ENCODE results near the gene EHMT1. TPM values are rescaled to one million over a fixed set of nuclear protein-coding genes. Genes with fewer than 3 reads are reported as not detected.

EHMT1 gene
- total and polyA plus RNA-seq, 2 donors (not counting 1 experiment from before 2014, with no cell fraction given): 101 to 394 TPM

DNA sequence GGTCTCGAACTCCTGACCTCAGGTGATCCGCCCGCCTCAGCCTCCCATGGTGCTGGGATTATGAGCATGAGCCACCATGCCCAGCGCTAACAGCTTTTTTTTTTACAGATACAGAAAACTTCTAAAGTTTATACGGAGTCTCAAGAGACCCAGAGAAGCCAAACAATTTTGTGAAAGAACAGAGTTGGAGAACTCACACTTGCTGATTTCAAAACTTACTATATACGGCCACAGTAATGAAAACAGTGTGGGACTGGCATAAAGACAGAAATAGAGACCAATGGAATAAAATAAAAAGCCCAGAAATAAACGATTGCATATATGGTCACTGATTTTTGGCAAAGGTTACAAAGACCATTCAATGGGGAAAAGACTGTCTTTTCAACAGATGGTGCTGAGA is 173.1 kb downstream of the EHMT1 start:
- WGBS (ENCODE audit: insufficient coverage): 100% methylated on average over 4 of the region's 7 CpGs
- H4K20me1 ChIP-seq (ENCODE audit: control insufficient read depth, insufficient read depth, low read length, poor library complexity, severe bottlenecking): peaks cover 19% of the 10 kb centered on the region
- no peak overlapping the region for H3K9ac ChIP-seq (ENCODE audit: low read length)
- POLR2A ChIA-PET: no interaction called here
- H3K4me1 Mint-ChIP-seq: peaks cover 10% of the 10 kb centered on the region
- DNase-seq: no peak
- H3K9me3 ChIP-seq (ENCODE audit: control extremely low read depth in 1 of 3, control insufficient read depth in 2 of 3, insufficient read depth in 1 of 3, low read length in 2 of 3): peaks cover 0 to 11% (median 0%) of the 10 kb centered on the region in 3 donors
- H3K27me3 Mint-ChIP-seq: no peaks in the 10 kb centered on the region
- H3K27ac ChIP-seq (ENCODE audit: low read length in 2 of 2): no peak overlapping the region
- peaks cover 12 to 67% of the 10 kb centered on the region in 2 experiments for H3K36me3 ChIP-seq (replicated peaks in 1 of 2; ENCODE audit: control extremely low read depth in 1 of 2, control insufficient read depth in 1 of 2, extremely low read depth in 1 of 2, insufficient read depth in 2 of 2, low read length in 1 of 2)
- H3K4me3 Mint-ChIP-seq: no peak overlapping the region
- no peak overlapping the region for H2AFZ ChIP-seq (ENCODE audit: insufficient read depth, low read depth, low read length, poor library complexity, severe bottlenecking)
- H3K4me1 ChIP-seq (ENCODE audit: control insufficient read depth in 2 of 2, insufficient read depth in 2 of 2, low read length in 2 of 2): peaks cover 0 to 3% of the 10 kb centered on the region in 2 donors
- CTCF ChIA-PET: no interaction called here
- no peak overlapping the region for H3K4me2 ChIP-seq (replicated peaks; ENCODE audit: low read depth, low read length, poor library complexity, severe bottlenecking)
- ATAC-seq (ENCODE audit: low read depth): no peak
- TF ChIP-seq, protein P1, sequence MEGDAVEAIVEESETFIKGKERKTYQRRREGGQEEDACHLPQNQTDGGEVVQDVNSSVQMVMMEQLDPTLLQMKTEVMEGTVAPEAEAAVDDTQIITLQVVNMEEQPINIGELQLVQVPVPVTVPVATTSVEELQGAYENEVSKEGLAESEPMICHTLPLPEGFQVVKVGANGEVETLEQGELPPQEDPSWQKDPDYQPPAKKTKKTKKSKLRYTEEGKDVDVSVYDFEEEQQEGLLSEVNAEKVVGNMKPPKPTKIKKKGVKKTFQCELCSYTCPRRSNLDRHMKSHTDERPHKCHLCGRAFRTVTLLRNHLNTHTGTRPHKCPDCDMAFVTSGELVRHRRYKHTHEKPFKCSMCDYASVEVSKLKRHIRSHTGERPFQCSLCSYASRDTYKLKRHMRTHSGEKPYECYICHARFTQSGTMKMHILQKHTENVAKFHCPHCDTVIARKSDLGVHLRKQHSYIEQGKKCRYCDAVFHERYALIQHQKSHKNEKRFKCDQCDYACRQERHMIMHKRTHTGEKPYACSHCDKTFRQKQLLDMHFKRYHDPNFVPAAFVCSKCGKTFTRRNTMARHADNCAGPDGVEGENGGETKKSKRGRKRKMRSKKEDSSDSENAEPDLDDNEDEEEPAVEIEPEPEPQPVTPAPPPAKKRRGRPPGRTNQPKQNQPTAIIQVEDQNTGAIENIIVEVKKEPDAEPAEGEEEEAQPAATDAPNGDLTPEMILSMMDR (IDR thresholded peaks at IDR 0.05): no peak
- TF ChIP-seq EZH2 (IDR thresholded peaks at IDR 0.05; ENCODE audit: borderline replicate concordance, insufficient read depth, low read depth, low read length, poor library complexity, severe bottlenecking): no peak
- no peaks in the 10 kb centered on the region for H3K9me3 Mint-ChIP-seq (ENCODE audit: insufficient read depth)
- no peaks in the 10 kb centered on the region for H3K27me3 ChIP-seq (replicated peaks in 1 of 4; ENCODE audit: control extremely low read depth in 1 of 4, control insufficient read depth in 3 of 4, insufficient read depth in 4 of 4, low read length in 3 of 4)
- H3K79me2 ChIP-seq (ENCODE audit: control insufficient read depth, insufficient read depth, low read length): peaks cover 12% of the 10 kb centered on the region
- intact Hi-C loops (cut with micrococcal nuclease): no loop called here
- H3K27ac Mint-ChIP-seq: no peak overlapping the region
- H3K4me3 ChIP-seq (ENCODE audit: control extremely low read depth in 1 of 5, extremely low read depth in 1 of 5, insufficient read depth in 1 of 5, low read depth in 2 of 5, low read length in 4 of 5): no peak overlapping the region

DNA sequence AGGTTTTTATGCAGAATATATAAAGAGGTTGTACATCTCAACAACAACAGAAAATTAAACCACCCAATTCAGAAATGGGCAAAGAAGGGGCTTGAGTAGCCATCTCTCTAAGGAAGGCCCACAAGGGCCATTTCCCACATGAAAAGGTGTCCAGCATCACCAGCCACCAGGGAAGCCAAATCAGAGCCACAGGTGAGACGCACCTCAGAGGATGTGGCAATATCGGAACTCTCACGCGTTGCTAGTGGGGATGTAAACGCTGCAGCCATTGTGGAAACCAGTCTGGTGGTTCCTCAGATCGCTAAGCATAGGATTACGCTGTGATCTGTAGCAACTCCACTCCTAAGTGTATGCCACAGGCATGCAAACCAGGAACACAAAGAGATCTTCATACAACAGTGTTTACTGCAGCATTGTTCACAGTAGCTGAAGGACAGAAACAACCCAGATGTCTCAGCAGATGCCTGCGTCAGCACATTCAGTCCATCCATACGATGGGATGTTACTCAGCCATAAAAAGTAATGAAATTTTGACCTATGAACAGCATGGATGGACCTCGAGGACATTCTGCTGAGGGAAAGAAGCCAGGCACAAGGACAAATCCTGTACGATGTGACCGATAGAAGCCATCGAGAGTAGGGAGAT is 174.5 kb downstream of the EHMT1 start:
- peak overlapping the region; percentile 2 for H3K27ac Mint-ChIP-seq
- Histone ChIP-seq H3K27ac (ENCODE audit: low read length in 2 of 2) (no peak overlapping the region), H3K79me2 (ENCODE audit: control insufficient read depth, insufficient read depth, low read length) (no peaks in the 10 kb centered on the region), H3K4me3 (ENCODE audit: control extremely low read depth in 1 of 5, extremely low read depth in 1 of 5, insufficient read depth in 1 of 5, low read depth in 2 of 5, low read length in 4 of 5) (no peak overlapping the region), H3K9ac (ENCODE audit: low read length) (no peak overlapping the region), H3K4me1 (ENCODE audit: control insufficient read depth in 2 of 2, insufficient read depth in 2 of 2, low read length in 2 of 2) (peaks cover 0 to 3% of the 10 kb centered on the region in 2 donors), H4K20me1 (ENCODE audit: control insufficient read depth, insufficient read depth, low read length, poor library complexity, severe bottlenecking) (peaks cover 8% of the 10 kb centered on the region), H3K36me3 (replicated peaks in 1 of 2; ENCODE audit: control extremely low read depth in 1 of 2, control insufficient read depth in 1 of 2, extremely low read depth in 1 of 2, insufficient read depth in 2 of 2, low read length in 1 of 2) (peaks cover 12 to 64% of the 10 kb centered on the region in 2 experiments), H3K9me3 (ENCODE audit: control extremely low read depth in 1 of 3, control insufficient read depth in 2 of 3, insufficient read depth in 1 of 3, low read length in 2 of 3) (peaks cover 0 to 10% (median 0%) of the 10 kb centered on the region in 3 donors), H3K4me2 (replicated peaks; ENCODE audit: low read depth, low read length, poor library complexity, severe bottlenecking) (no peak overlapping the region), H3K27me3 (replicated peaks in 1 of 4; ENCODE audit: control extremely low read depth in 1 of 4, control insufficient read depth in 3 of 4, insufficient read depth in 4 of 4, low read length in 3 of 4) (no peaks in the 10 kb centered on the region), H2AFZ (ENCODE audit: insufficient read depth, low read depth, low read length, poor library complexity, severe bottlenecking) (no peak overlapping the region)
- POLR2A ChIA-PET: no interaction called here
- no peak for TF ChIP-seq EZH2 (IDR thresholded peaks at IDR 0.05; ENCODE audit: borderline replicate concordance, insufficient read depth, low read depth, low read length, poor library complexity, severe bottlenecking)
- TF ChIP-seq, protein P1 (IDR thresholded peaks at IDR 0.05): no peak
- H3K9me3 Mint-ChIP-seq (ENCODE audit: insufficient read depth): no peaks in the 10 kb centered on the region
- ATAC-seq (ENCODE audit: low read depth) (no peak), DNase-seq (no peak)
- H3K4me1 Mint-ChIP-seq: peaks cover 8% of the 10 kb centered on the region
- CTCF ChIA-PET: no interaction called here
- H3K27me3 Mint-ChIP-seq: no peaks in the 10 kb centered on the region
- H3K4me3 Mint-ChIP-seq: no peak overlapping the region
- intact Hi-C loops (cut with micrococcal nuclease): no loop called here
- 99% methylated on average over 13 of the region's 13 CpGs for WGBS (ENCODE audit: insufficient coverage)
